Measurements from ENCODE around the gene YIPF5.

Gene YIPF5

DNA sequence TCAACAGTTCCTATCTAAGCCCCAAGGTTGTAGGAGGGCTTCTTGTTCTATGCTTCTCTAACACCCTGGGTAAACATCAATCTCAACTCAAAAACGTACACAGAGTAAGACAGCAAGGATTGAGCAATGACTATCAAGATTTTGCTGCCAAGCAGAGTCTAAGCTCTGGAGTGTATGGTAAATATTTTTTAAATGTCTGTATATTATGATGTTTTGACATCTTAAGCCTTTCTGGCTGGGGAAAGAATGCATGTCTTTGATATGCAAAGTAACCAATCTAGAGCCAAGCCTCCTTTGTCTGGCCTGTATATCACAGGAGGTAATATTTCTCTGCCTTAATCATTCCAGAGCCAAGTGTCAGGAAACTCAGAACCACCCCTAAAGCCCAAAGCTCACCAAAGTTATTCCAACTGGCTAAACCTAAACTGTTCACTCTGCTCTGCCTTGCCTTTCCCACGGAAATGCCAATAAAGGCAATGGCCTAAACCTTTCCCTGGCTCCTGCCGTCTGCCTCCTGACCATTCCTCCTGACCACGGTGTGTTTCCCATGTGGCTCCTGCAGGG, 45.2 kb downstream of the YIPF5 start:
- DNase-seq: no peak

DNA sequence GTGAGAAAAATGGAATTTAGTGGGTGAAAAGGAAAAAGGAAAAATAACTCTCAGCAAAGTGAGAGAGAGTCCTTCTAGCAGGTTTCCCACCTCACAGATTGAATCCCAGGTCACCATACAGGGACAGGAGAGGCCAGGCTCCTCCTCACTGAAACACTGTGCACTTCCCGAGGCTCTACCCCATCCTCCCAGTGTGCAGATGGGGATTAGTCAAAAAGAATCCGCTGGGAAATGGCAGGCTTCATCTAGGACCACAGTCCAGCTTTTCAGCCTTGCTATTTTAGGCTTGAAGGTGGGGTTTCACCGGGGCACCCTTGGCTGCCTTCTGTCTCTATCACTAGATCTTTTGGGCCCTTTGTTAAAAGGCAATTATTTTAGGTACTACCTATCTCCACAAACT, 47.8 kb downstream of the YIPF5 start:
- no peak for DNase-seq

DNA sequence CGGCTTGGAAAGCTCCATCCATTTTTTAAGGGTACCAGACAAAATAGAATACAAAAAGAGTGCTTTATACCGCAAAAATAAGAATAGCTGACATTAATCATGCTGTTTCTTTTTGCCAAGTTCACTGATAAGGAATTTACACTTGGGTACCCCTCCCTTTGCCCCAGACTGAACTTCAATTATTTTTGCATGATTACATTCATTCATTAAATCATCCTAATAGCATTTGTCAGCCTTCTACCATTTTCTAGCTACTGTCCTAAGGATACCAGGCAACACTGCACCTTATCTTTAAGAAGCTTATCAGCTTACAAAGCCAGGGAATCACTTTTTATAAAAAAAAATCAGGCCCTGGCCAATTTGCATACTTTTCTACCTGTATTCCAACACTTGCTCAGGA, 48.4 kb downstream of the YIPF5 start:
- DNase-seq: no peak

DNA sequence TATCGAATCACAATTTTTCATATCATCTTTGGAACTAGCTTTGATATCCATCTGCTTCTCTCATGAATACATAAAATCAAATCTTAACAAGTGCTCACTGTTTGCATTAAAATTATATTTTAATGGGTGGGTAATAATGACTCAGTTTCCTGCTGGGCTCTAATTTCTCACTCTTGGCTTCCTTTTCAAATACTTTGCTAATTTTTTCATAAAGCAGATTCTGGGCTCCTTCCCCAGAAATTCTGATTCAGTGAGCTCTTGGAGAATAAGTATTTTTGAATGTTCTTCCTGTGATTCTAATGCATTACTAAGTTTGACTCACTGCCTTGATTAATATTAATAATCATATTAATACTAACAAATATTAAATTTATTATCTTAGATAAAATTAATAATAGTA, 48.9 kb downstream of the YIPF5 start:
- DNase-seq: no peak

DNA sequence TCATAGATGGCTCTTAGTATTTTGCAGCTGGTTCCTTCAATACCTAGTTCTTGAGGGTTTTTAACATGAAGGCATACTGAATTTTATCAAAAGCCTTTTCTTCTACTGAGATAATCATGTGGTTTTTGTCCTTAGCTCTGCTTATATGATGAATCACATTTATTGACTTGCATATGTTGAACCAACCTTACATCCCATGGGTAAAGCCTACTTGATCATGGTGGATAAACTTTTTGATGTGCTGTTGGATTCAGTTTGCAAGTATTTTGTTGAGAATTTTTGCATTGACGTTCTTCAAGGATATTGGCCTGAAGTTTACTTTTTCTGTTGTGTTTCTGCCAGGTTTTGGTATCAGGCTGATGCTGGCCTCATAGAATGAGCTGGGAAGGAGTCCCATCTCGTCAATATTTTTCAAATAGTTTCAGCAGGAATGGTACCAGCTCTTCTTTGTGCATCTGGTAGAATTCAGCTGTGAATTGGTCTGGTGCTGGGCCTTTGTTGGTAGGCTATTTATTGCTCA, 49.7 kb downstream of the YIPF5 start:
- DNase-seq: no peak

DNA sequence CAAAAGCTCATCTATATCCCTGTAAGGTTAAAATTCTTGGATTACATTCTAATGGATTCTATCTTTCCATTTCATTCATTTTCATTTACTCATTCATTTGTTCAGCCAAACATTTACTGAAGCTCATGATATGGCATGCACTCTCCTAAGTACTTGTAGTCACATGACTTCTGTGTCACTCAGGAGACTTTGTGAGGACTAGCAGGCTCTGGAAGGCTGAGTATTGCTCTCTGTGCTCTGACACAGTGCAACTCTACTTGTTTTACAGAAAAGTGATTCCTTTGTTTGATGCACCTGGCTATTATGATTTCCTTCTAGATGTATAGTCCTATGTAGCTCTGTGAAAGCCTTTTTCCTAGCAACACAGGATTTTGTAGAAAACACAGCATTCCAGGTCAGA, 53.0 kb downstream of the YIPF5 start:
- DNase-seq: no peak

DNA sequence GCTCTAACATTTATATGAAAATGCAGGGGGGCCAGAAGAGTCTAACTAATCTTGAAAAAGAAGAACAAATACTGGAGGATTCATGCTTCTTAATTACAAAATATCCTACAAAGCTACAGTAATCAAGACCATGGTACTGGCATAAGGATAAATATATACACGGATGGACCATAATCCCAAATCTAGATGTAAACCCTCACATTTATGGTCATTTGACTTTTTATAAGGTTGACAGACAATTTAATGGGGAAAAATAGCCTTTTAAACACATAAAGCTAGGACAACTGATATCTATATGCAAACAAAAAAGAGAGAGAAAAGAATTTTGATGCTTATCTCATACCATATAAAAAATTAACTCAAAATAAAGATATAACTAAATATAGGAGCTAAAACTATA, 55.9 kb downstream of the YIPF5 start:
- no peak for DNase-seq
